IMR-90 (cell line): ENCODE measurements around the gene SLITRK3. TPM values are rescaled to one million over a fixed set of nuclear protein-coding genes. Genes with fewer than 3 reads are reported as not detected.

Experiments used
- ATAC-seq: fragments of 200-7000 bp; cut with Tn5 transposase; 2 replicates; pipeline ENCODE4 v1.9.1; 2020; ENCODE audit warnings: low read depth, mild to moderate bottlenecking, moderate library complexity
- BruUV-seq: library from RNA; stranded (reverse); fragments of 400-500 nt; replicated peaks from 2 replicates; lab custom pipeline; 2021; lab: Mats Ljungman, UMichigan
- CTCF ChIA-PET: fragments of 300-600 bp; formaldehyde crosslinking; extraction: SDS; loops from one replicate; lab custom pipeline; 2021; ENCODE audit warnings: antibody characterized with exemption; lab: Yijun Ruan, JAX
- POLR2A ChIA-PET: fragments of 300-600 bp; sonication (Branson Sonifier 250); formaldehyde crosslinking; loops from one replicate; lab custom pipeline; 2022; ENCODE audit warnings: antibody characterized with exemption; ENCODE audit not compliant: unreplicated experiment; lab: Charles Lee
- DNase-seq: peaks from one replicate; pipeline ENCODE4 v3.0.0; 2013
- H2AFZ ChIP-seq: replicated peaks from 2 replicates; pipeline ENCODE3; 2013; ENCODE audit warnings: low read length, mild to moderate bottlenecking; ENCODE audit not compliant: poor library complexity
- H2AK5ac ChIP-seq: 2 replicates; pipeline ENCODE4 v1.6.1; 2013; ENCODE audit warnings: low read depth, low read length, inconsistent platforms
- H2AK9ac ChIP-seq: replicated peaks from 2 replicates; pipeline ENCODE3; 2013; ENCODE audit warnings: mild to moderate bottlenecking, low read depth, low read length, moderate library complexity; ENCODE audit not compliant: poor library complexity
- H2BK120ac ChIP-seq: 2 replicates; pipeline ENCODE4 v1.6.1; 2013; ENCODE audit warnings: low read depth, low read length, inconsistent platforms
- H2BK15ac ChIP-seq: 3 replicates; pipeline ENCODE4 v1.6.1; 2013; ENCODE audit warnings: low read depth, low read length, inconsistent platforms
- H2BK20ac ChIP-seq: 2 replicates; pipeline ENCODE4 v1.6.1; 2013; ENCODE audit warnings: low read depth, mild to moderate bottlenecking, inconsistent platforms, low read length, moderate library complexity
- H2BK5ac ChIP-seq: 2 replicates; pipeline ENCODE4 v1.6.1; 2013; ENCODE audit warnings: mild to moderate bottlenecking, low read depth, low read length, inconsistent platforms; ENCODE audit not compliant: poor library complexity, severe bottlenecking
- H3K14ac ChIP-seq: replicated peaks from 2 replicates; pipeline ENCODE4 v1.6.1; 2013; ENCODE audit warnings: low read depth, low read length, inconsistent platforms
- H3K18ac ChIP-seq: 2 replicates; pipeline ENCODE4 v1.6.1; 2013; ENCODE audit warnings: low read depth, low read length, control low read depth
- H3K23ac ChIP-seq: 2 replicates; pipeline ENCODE4 v1.6.1; 2013; ENCODE audit warnings: low read depth, low read length, inconsistent platforms
- H3K27ac ChIP-seq: 2 replicates; pipeline ENCODE4 v1.5.1; 2013; ENCODE audit warnings: mild to moderate bottlenecking, control low read depth, low read length; ENCODE audit not compliant: insufficient read depth
- H3K27me3 ChIP-seq: 2 replicates; pipeline ENCODE4 v1.6.1; 2013; ENCODE audit warnings: low read length; ENCODE audit not compliant: control insufficient read depth, insufficient read depth
- H3K36me3 ChIP-seq: 2 replicates; pipeline ENCODE4 v1.6.1; 2013; ENCODE audit warnings: low read length, mixed read lengths; ENCODE audit not compliant: control insufficient read depth, insufficient read depth
- H3K4ac ChIP-seq: 2 replicates; pipeline ENCODE4 v1.6.1; 2013; ENCODE audit warnings: low read depth, low read length, inconsistent platforms
- H3K4me1 ChIP-seq: 2 replicates; pipeline ENCODE4 v1.6.1; 2013; ENCODE audit warnings: low read length, mixed read lengths; ENCODE audit not compliant: control insufficient read depth, insufficient read depth
- H3K4me2 ChIP-seq: 2 replicates; pipeline ENCODE4 v1.6.1; 2013; ENCODE audit warnings: low read depth, mild to moderate bottlenecking, control low read depth, low read length, moderate library complexity
- H3K4me3 ChIP-seq: 2 replicates; pipeline ENCODE4 v1.5.1; 2013; ENCODE audit warnings: low read depth, mild to moderate bottlenecking, control low read depth, low read length, moderate library complexity; ENCODE audit not compliant: insufficient read depth
- H3K56ac ChIP-seq: 2 replicates; pipeline ENCODE4 v1.6.1; 2013; ENCODE audit warnings: low read length, inconsistent platforms; ENCODE audit not compliant: insufficient read depth; ENCODE audit errors: extremely low read depth
- H3K79me1 ChIP-seq, 2 experiments: 2 replicates each; pipeline ENCODE4 v1.6.1; 2013; ENCODE audit warnings: low read length in 2 of 2, inconsistent platforms in 1 of 2, low read depth in 1 of 2
- H3K9ac ChIP-seq: 2 replicates; pipeline ENCODE4 v1.6.1; 2013; ENCODE audit warnings: low read depth, low read length, control low read depth
- H3K9me1 ChIP-seq: 2 replicates; pipeline ENCODE4 v1.6.1; 2013; ENCODE audit warnings: low read length, inconsistent platforms; ENCODE audit not compliant: insufficient read depth
- H3K9me3 ChIP-seq: 2 replicates; pipeline ENCODE4 v1.6.1; 2013; ENCODE audit warnings: low read length; ENCODE audit not compliant: control insufficient read depth, insufficient read depth
- H4K20me1 ChIP-seq: 2 replicates; pipeline ENCODE4 v1.6.1; 2013; ENCODE audit warnings: low read length, inconsistent platforms; ENCODE audit not compliant: insufficient read depth
- H4K5ac ChIP-seq: 2 replicates; pipeline ENCODE4 v1.6.1; 2013; ENCODE audit warnings: mild to moderate bottlenecking, low read depth, low read length, control low read depth
- H4K8ac ChIP-seq, 2 experiments: 2 replicates each; pipeline ENCODE4 v1.6.1; 2013; ENCODE audit warnings: low read depth in 2 of 2, low read length in 2 of 2, control low read depth in 1 of 2, inconsistent platforms in 1 of 2
- H4K91ac ChIP-seq: 2 replicates; pipeline ENCODE4 v1.6.1; 2013; ENCODE audit warnings: low read depth, low read length, inconsistent platforms; ENCODE audit not compliant: insufficient read depth
- BHLHE40 ChIP-seq: fragments of 150-350 bp; IDR thresholded peaks from 2 replicates; pipeline ENCODE4 v1.6.1; 2016; ENCODE audit warnings: mild to moderate bottlenecking, low read depth, low read length
- CEBPB ChIP-seq: IDR thresholded peaks from 2 replicates; pipeline ENCODE4 v1.6.1; 2012; ENCODE audit warnings: low read depth, low read length, improper control_type of control experiment
- CHD1 ChIP-seq: IDR thresholded peaks from 2 replicates; pipeline ENCODE4 v1.6.1; 2012; ENCODE audit warnings: low read depth, low read length, improper control_type of control experiment
- FOS ChIP-seq: fragments of 150-350 bp; IDR thresholded peaks from 2 replicates; pipeline ENCODE4 v1.6.1; 2016; ENCODE audit warnings: low read depth, low read length
- MAFK ChIP-seq: IDR thresholded peaks from 2 replicates; pipeline ENCODE4 v1.6.1; 2012; ENCODE audit warnings: low read depth, low read length, improper control_type of control experiment
- MAZ ChIP-seq: IDR thresholded peaks from 2 replicates; pipeline ENCODE4 v1.6.1; 2012; ENCODE audit warnings: low read depth, mild to moderate bottlenecking, low read length, improper control_type of control experiment, moderate library complexity, borderline replicate concordance
- MXI1 ChIP-seq: IDR thresholded peaks from 2 replicates; pipeline ENCODE4 v1.6.1; 2012; ENCODE audit warnings: low read depth, mild to moderate bottlenecking, low read length, moderate library complexity, borderline replicate concordance
- NFE2L2 ChIP-seq: fragments of 150-350 bp; IDR thresholded peaks from 2 replicates; pipeline ENCODE4 v1.6.1; 2016; ENCODE audit warnings: low read depth, mild to moderate bottlenecking, low read length
- POLR2A ChIP-seq: IDR thresholded peaks from 2 replicates; pipeline ENCODE4 v1.6.1; 2012; ENCODE audit warnings: mild to moderate bottlenecking, low read depth, low read length
- RAD21 ChIP-seq: IDR thresholded peaks from 2 replicates; pipeline ENCODE4 v1.6.1; 2012; ENCODE audit warnings: low read length, improper control_type of control experiment
- RCOR1 ChIP-seq: IDR thresholded peaks from 2 replicates; pipeline ENCODE4 v1.6.1; 2012; ENCODE audit warnings: mild to moderate bottlenecking, low read length, improper control_type of control experiment; ENCODE audit not compliant: insufficient replicate concordance
- RFX5 ChIP-seq: IDR thresholded peaks from 2 replicates; pipeline ENCODE4 v1.8.0; 2012; ENCODE audit warnings: low read depth, mild to moderate bottlenecking, low read length, moderate library complexity
- SMC3 ChIP-seq: fragments of 150-350 bp; IDR thresholded peaks from 2 replicates; pipeline ENCODE4 v1.6.1; 2016; ENCODE audit warnings: low read depth, mild to moderate bottlenecking, antibody characterized with exemption, low read length, moderate library complexity
- WGBS, 2 experiments: methylation state at CpG; one replicate each; pipeline versions ENCODE4 v1.1.5 to v1.1.7; 2013; ENCODE audit warnings: missing lambda C conversion rate in 2 of 2; ENCODE audit not compliant: insufficient read length in 1 of 2; ENCODE audit errors: extremely low coverage in 2 of 2; 5-methylcytosine and 5-hydroxymethylcytosine counted together
- dilution Hi-C: fragments of 300-500 bp; cut with HindIII; formaldehyde crosslinking; loops from one replicate; pipeline ENCODE4 v1.14.3; 2018; ENCODE audit warnings: low sequenced_read_pairs; ENCODE audit not compliant: unreplicated experiment
- in situ Hi-C: fragments of 300-500 bp; cut with MboI; formaldehyde crosslinking; loops from 3 replicates; pipeline ENCODE4 v1.14.3; 2019; ENCODE audit warnings: low sequenced_read_pairs, inconsistent platforms, mixed read lengths
- intact Hi-C: fragments of 100-400 bp; cut with micrococcal nuclease; formaldehyde crosslinking; loops from 2 replicates; pipeline ENCODE4 v1.10.0; 2022
- polyA plus RNA-seq, 3 experiments: library from polyadenylated mRNA; depleted of rRNA; stranded (reverse); fragments of >200 nt; gene quantifications; 2 replicates each; pipeline ENCODE4 v1.2.3, GENCODE V29; 2012; ENCODE audit warnings: low replicate concordance in 1 of 3
- total RNA-seq: library from RNA; depleted of rRNA; stranded (reverse); fragments of >200 nt; gene quantifications from 2 replicates; pipeline ENCODE4 v1.2.3, GENCODE V29; 2012
- TF ChIP-seq, protein P1 (sequence below): fragments of 150-350 bp; IDR thresholded peaks from 2 replicates; pipeline ENCODE4 v1.6.1; 2017; ENCODE audit warnings: mild to moderate bottlenecking, antibody characterized with exemption, low read length, low read depth
- TF ChIP-seq, protein P2 (sequence below): conservative IDR thresholded peaks from 2 replicates; pipeline ENCODE4 v1.5.1; 2012; ENCODE audit warnings: mild to moderate bottlenecking, low read depth, low read length, improper control_type of control experiment
- TF ChIP-seq, protein P3 (sequence below): fragments of 150-350 bp; IDR thresholded peaks from 2 replicates; pipeline ENCODE4 v1.6.1; 2016; ENCODE audit warnings: low read depth, mild to moderate bottlenecking, low read length, moderate library complexity, borderline replicate concordance

Gene SLITRK3
- total and polyA plus RNA-seq, 2 of the 4 experiments (the other 2 are of a cell fraction), result not detected

DNA sequence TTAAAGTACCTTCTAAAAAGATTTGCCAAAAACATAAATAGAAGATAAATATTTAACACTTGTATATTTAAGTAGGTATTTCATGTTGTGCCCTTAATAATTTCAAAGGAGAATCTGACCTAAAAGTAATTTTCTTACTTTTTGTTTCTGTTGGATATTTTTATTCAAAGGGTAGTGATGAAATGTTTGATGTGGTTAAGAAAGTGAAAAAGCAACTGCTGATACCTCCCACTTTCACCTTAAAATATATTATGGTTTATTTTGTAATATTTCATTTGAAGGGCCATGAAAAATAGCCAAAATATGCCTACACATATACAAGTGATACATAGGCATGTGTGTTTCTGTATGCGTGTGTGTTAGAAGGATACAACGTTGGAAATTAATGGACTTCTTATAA, 5.8 kb upstream of the SLITRK3 start:
- H2BK120ac ChIP-seq, result no peak overlapping the region
- H3K9me1 ChIP-seq, result no peaks in the 10 kb centered on the region
- no CpG with 5 or more reads among the region's 2 CpGs for WGBS, 2 experiments
- TF ChIP-seq, protein P1, sequence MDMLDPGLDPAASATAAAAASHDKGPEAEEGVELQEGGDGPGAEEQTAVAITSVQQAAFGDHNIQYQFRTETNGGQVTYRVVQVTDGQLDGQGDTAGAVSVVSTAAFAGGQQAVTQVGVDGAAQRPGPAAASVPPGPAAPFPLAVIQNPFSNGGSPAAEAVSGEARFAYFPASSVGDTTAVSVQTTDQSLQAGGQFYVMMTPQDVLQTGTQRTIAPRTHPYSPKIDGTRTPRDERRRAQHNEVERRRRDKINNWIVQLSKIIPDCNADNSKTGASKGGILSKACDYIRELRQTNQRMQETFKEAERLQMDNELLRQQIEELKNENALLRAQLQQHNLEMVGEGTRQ, result no peak
- no peak for TF ChIP-seq POLR2A
- no peak for TF ChIP-seq MXI1
- TF ChIP-seq, protein P2, sequence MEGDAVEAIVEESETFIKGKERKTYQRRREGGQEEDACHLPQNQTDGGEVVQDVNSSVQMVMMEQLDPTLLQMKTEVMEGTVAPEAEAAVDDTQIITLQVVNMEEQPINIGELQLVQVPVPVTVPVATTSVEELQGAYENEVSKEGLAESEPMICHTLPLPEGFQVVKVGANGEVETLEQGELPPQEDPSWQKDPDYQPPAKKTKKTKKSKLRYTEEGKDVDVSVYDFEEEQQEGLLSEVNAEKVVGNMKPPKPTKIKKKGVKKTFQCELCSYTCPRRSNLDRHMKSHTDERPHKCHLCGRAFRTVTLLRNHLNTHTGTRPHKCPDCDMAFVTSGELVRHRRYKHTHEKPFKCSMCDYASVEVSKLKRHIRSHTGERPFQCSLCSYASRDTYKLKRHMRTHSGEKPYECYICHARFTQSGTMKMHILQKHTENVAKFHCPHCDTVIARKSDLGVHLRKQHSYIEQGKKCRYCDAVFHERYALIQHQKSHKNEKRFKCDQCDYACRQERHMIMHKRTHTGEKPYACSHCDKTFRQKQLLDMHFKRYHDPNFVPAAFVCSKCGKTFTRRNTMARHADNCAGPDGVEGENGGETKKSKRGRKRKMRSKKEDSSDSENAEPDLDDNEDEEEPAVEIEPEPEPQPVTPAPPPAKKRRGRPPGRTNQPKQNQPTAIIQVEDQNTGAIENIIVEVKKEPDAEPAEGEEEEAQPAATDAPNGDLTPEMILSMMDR, result no peak
- TF ChIP-seq BHLHE40, result no peak
- TF ChIP-seq CHD1, result no peak
- TF ChIP-seq, protein P3, sequence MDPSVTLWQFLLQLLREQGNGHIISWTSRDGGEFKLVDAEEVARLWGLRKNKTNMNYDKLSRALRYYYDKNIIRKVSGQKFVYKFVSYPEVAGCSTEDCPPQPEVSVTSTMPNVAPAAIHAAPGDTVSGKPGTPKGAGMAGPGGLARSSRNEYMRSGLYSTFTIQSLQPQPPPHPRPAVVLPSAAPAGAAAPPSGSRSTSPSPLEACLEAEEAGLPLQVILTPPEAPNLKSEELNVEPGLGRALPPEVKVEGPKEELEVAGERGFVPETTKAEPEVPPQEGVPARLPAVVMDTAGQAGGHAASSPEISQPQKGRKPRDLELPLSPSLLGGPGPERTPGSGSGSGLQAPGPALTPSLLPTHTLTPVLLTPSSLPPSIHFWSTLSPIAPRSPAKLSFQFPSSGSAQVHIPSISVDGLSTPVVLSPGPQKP, result no peak
- no peak for TF ChIP-seq MAFK
- TF ChIP-seq RFX5, result no peak
- no peak for TF ChIP-seq FOS
- TF ChIP-seq RAD21, result no peak
- no peak for TF ChIP-seq MAZ
- TF ChIP-seq CEBPB, result no peak
- TF ChIP-seq NFE2L2, result no peak
- TF ChIP-seq SMC3, result no peak
- no peak for TF ChIP-seq RCOR1
- H3K79me1 ChIP-seq, result no peaks in the 10 kb centered on the region
- no peak overlapping the region for H2AK9ac ChIP-seq
- no peak overlapping the region for H3K14ac ChIP-seq
- no peak overlapping the region for H3K4me2 ChIP-seq
- H2AFZ ChIP-seq, result no peak overlapping the region
- in situ Hi-C loops, result no loop called here
- CTCF ChIA-PET, result no interaction called here
- no peaks in the 10 kb centered on the region for H4K20me1 ChIP-seq
- DNase-seq (no peak), ATAC-seq (no peak)
- POLR2A ChIA-PET, result no interaction called here
- no peak overlapping the region for H2BK20ac ChIP-seq
- intact Hi-C loops, result no loop called here
- no peak overlapping the region for H4K5ac ChIP-seq
- no peak overlapping the region for H3K18ac ChIP-seq
- H3K4me1 ChIP-seq, result no peaks in the 10 kb centered on the region
- H3K27ac ChIP-seq, result no peak overlapping the region
- H3K9ac ChIP-seq, result no peak overlapping the region
- H3K56ac ChIP-seq, result no peak overlapping the region
- no peak overlapping the region for H3K23ac ChIP-seq
- no peak overlapping the region for H3K4me3 ChIP-seq
- no peaks in the 10 kb centered on the region for H3K36me3 ChIP-seq
- H4K8ac ChIP-seq, result no peak overlapping the region
- H2AK5ac ChIP-seq, result no peak overlapping the region
- no peak overlapping the region for H3K4ac ChIP-seq
- dilution Hi-C loops, result no loop called here
- BruUV-seq, result no TSS peak
- H4K91ac ChIP-seq, result no peak overlapping the region
- no peak overlapping the region for H2BK15ac ChIP-seq
- H3K9me3 ChIP-seq, result no peaks in the 10 kb centered on the region
- no peak overlapping the region for H2BK5ac ChIP-seq
- peaks cover 4% of the 10 kb centered on the region for H3K27me3 ChIP-seq
